Fibroblast of lung (primary cell): ENCODE measurements around the gene CD59. TPM values are rescaled to one million over a fixed set of nuclear protein-coding genes. Genes with fewer than 3 reads are reported as not detected.
A peak's percentile ranks its signal among the peaks of the same experiment; 100 is the strongest.

Source experiments
- DNase-seq, 2 donors: peaks; one replicate each; pipeline versions ENCODE4 v3.0.0 to v3.0.0-alpha.2; 2010; ENCODE audit warnings: low read depth in 2 of 2
- H2AFZ ChIP-seq: 2 replicates; pipeline ENCODE4 v1.5.1; 2012; ENCODE audit warnings: low read length, control low read depth, inconsistent platforms
- H3K27ac ChIP-seq: 2 replicates; pipeline ENCODE4 v1.5.1; 2011; ENCODE audit warnings: low read length, control low read depth; ENCODE audit not compliant: insufficient read depth
- H3K27me3 ChIP-seq: 2 replicates; pipeline ENCODE4 v1.5.1; 2011; ENCODE audit warnings: mild to moderate bottlenecking, low read length; ENCODE audit not compliant: control insufficient read depth, insufficient read depth
- H3K36me3 ChIP-seq: 2 replicates; pipeline ENCODE4 v1.5.1; 2011; ENCODE audit warnings: low read length; ENCODE audit not compliant: control insufficient read depth, insufficient read depth
- H3K4me1 ChIP-seq: 2 replicates; pipeline ENCODE4 v1.5.1; 2011; ENCODE audit warnings: low read length; ENCODE audit not compliant: control insufficient read depth, insufficient read depth; ENCODE audit errors: extremely low read depth
- H3K4me2 ChIP-seq: 2 replicates; pipeline ENCODE4 v1.5.1; 2011; ENCODE audit warnings: low read length, control low read depth; ENCODE audit not compliant: insufficient read depth; ENCODE audit errors: extremely low read depth
- H3K4me3 ChIP-seq, 4 experiments: fragments of 200-600 bp in 1 of 4; sonication (generic) in 1 of 4; replicated peaks in 1 of 4; 2 replicates each; pipeline ENCODE4 v1.5.1; 2011 to 2016; ENCODE audit warnings: low read length in 4 of 4, low read depth in 3 of 4, mild to moderate bottlenecking in 3 of 4, control low read depth in 2 of 4, inconsistent platforms in 1 of 4, mixed read lengths in 1 of 4; ENCODE audit not compliant: insufficient read depth in 1 of 4; ENCODE audit errors: control extremely low read depth in 1 of 4
- H3K79me2 ChIP-seq: 2 replicates; pipeline ENCODE4 v1.5.1; 2012; ENCODE audit warnings: mild to moderate bottlenecking, low read length, inconsistent platforms; ENCODE audit not compliant: control insufficient read depth, insufficient read depth
- H3K9ac ChIP-seq: 2 replicates; pipeline ENCODE4 v1.5.1; 2011; ENCODE audit warnings: mild to moderate bottlenecking, low read length, control low read depth; ENCODE audit not compliant: insufficient read depth
- H3K9me3 ChIP-seq: 2 replicates; pipeline ENCODE4 v1.5.1; 2012; ENCODE audit warnings: low read depth, low read length; ENCODE audit not compliant: control insufficient read depth, insufficient read depth
- H4K20me1 ChIP-seq: 2 replicates; pipeline ENCODE4 v1.5.1; 2011; ENCODE audit warnings: low read length; ENCODE audit not compliant: control insufficient read depth, insufficient read depth; ENCODE audit errors: extremely low read depth
- CTCF ChIP-seq, 2 donors: IDR thresholded peaks in 1 of 2; conservative IDR thresholded peaks in 1 of 2; 1 replicate in 1 of 2; 2 replicates in 1 of 2; pipeline ENCODE4 v1.5.1; 2011 to 2012; ENCODE audit warnings: low read length in 2 of 2, control low read depth in 1 of 2, inconsistent platforms in 1 of 2, low read depth in 1 of 2, mild to moderate bottlenecking in 1 of 2
- EZH2 ChIP-seq: IDR thresholded peaks from 2 replicates; pipeline ENCODE4 v1.5.1; 2012; ENCODE audit warnings: low read length, control low read depth, mild to moderate bottlenecking; ENCODE audit errors: missing control alignments
- polyA plus RNA-seq, 2 donors: library from polyadenylated mRNA; depleted of rRNA in 1 of 2; stranded (reverse) in 1 of 2; unstranded in 1 of 2; fragments of >200 nt; gene quantifications; 2 replicates each; pipeline ENCODE4 v1.2.1, GENCODE V29; 2011 to 2012; ENCODE audit warnings: missing spikeins in 1 of 2
- total RNA-seq: library from RNA; depleted of rRNA; stranded (reverse); fragments of >200 nt; gene quantifications from 2 replicates; pipeline ENCODE4 v1.2.1, GENCODE V29; 2014

Gene CD59
- total and polyA plus RNA-seq, 2 donors (not counting 1 experiment from before 2014, with no cell fraction given): 380 to 1,165 TPM

GRCh38 chr11:33778675-33779074 lies 42.5 kb upstream of the CD59 start:
- H3K27me3 ChIP-seq: no peaks in the 10 kb centered on the region
- TF ChIP-seq CTCF (conservative IDR thresholded peaks at IDR 0.05 in 1 of 2, IDR thresholded peaks at IDR 0.05 in 1 of 2; ENCODE audit: low read depth in 1 of 2, low read length in 2 of 2): no peak
- no peak for TF ChIP-seq EZH2
- H3K4me2 ChIP-seq: peak overlapping the region; percentile 49
- peaks cover 3% of the 10 kb centered on the region for H3K79me2 ChIP-seq
- H3K9ac ChIP-seq: no peak overlapping the region
- DNase-seq: peak; percentile 80 to 91
- H2AFZ ChIP-seq: peak overlapping the region; percentile 47
- H3K9me3 ChIP-seq: no peaks in the 10 kb centered on the region
- H3K27ac ChIP-seq: no peak overlapping the region
- H3K4me3 ChIP-seq: no peak overlapping the region
- H4K20me1 ChIP-seq: no peaks in the 10 kb centered on the region
- H3K36me3 ChIP-seq: no peaks in the 10 kb centered on the region
- H3K4me1 ChIP-seq: peaks cover 13% of the 10 kb centered on the region

- Histone ChIP-seq H3K9me3 (no peaks in the 10 kb centered on the region), H2AFZ (no peak overlapping the region), H3K36me3 (no peaks in the 10 kb centered on the region), H3K9ac (no peak overlapping the region), H3K4me3 (no peak overlapping the region), H3K27ac (no peak overlapping the region), H4K20me1 (no peaks in the 10 kb centered on the region), H3K79me2 (peaks cover 7% of the 10 kb centered on the region), H3K4me2 (no peak overlapping the region), H3K27me3 (no peaks in the 10 kb centered on the region), H3K4me1 (peaks cover 13% of the 10 kb centered on the region)
- TF ChIP-seq EZH2: no peak
- DNase-seq: no peak
Measured at GRCh38 chr11:33777906-33778305, 41.7 kb upstream of the CD59 start.

- Histone ChIP-seq H3K4me3 (no peak overlapping the region), H3K9me3 (no peaks in the 10 kb centered on the region), H3K4me2 (peak overlapping the region; percentile 81), H3K27ac (no peak overlapping the region), H4K20me1 (no peaks in the 10 kb centered on the region), H3K79me2 (peaks cover 17% of the 10 kb centered on the region), H3K36me3 (no peaks in the 10 kb centered on the region), H3K9ac (no peak overlapping the region), H2AFZ (no peak overlapping the region), H3K27me3 (no peaks in the 10 kb centered on the region), H3K4me1 (peaks cover 13% of the 10 kb centered on the region)
- DNase-seq: peak; percentile 21 to 45
- no peak for TF ChIP-seq CTCF (conservative IDR thresholded peaks at IDR 0.05 in 1 of 2, IDR thresholded peaks at IDR 0.05 in 1 of 2; ENCODE audit: low read depth in 1 of 2, low read length in 2 of 2)
- no peak for TF ChIP-seq EZH2
Measured at GRCh38 chr11:33775832-33776470, 39.7 kb upstream of the CD59 start.
